SK-N-SH (cell line): ENCODE results near the gene COG8.

Experiments used
- FOXM1 ChIP-seq: IDR thresholded peaks from 2 replicates; pipeline ENCODE4 v1.4.0; 2012; ENCODE audit warnings: low read depth, mild to moderate bottlenecking
- JUND ChIP-seq: IDR thresholded peaks from 2 replicates; pipeline ENCODE4 v1.4.0; 2012
- POLR2AphosphoS5 ChIP-seq: IDR thresholded peaks from 2 replicates; pipeline ENCODE4 v1.6.1; 2012; ENCODE audit warnings: low read depth, low read length
- RAD21 ChIP-seq: IDR thresholded peaks from 2 replicates; pipeline ENCODE4 v1.6.1; 2012; ENCODE audit warnings: mild to moderate bottlenecking, low read length
- REST ChIP-seq: IDR thresholded peaks from 2 replicates; pipeline ENCODE4 v1.6.1; 2012; ENCODE audit warnings: mild to moderate bottlenecking, low read depth, low read length, moderate library complexity
- RFX5 ChIP-seq: IDR thresholded peaks from 2 replicates; pipeline ENCODE4 v1.6.1; 2012; ENCODE audit warnings: mild to moderate bottlenecking, improper control_type of control experiment, low read length
- TEAD4 ChIP-seq: IDR thresholded peaks from 2 replicates; pipeline ENCODE4 v1.4.0; 2012; ENCODE audit warnings: mild to moderate bottlenecking, borderline replicate concordance; ENCODE audit not compliant: insufficient read depth
- USF1 ChIP-seq: IDR thresholded peaks from 2 replicates; pipeline ENCODE4 v1.4.0; 2012; ENCODE audit warnings: low read depth, borderline replicate concordance
- TF ChIP-seq, protein P1 (sequence below): fragments of 200-600 bp; sonication (generic); IDR thresholded peaks from 2 replicates; pipeline ENCODE4 v1.6.1; 2017; ENCODE audit warnings: antibody characterized with exemption, mild to moderate bottlenecking, moderate library complexity
- TF ChIP-seq, protein P2 (sequence below): fragments of 150-350 bp; IDR thresholded peaks from 2 replicates; pipeline ENCODE4 v1.6.1; 2017; ENCODE audit warnings: antibody characterized with exemption, low read length, low read depth, borderline replicate concordance
- TF ChIP-seq, protein P3 (sequence below): IDR thresholded peaks from 2 replicates; pipeline ENCODE4 v1.4.0; 2012; ENCODE audit warnings: low read depth

GRCh38 chr16:69302301-69302700 lies 37.1 kb downstream of the COG8 start:
- TF ChIP-seq TEAD4, result no peak
- TF ChIP-seq, protein P1, sequence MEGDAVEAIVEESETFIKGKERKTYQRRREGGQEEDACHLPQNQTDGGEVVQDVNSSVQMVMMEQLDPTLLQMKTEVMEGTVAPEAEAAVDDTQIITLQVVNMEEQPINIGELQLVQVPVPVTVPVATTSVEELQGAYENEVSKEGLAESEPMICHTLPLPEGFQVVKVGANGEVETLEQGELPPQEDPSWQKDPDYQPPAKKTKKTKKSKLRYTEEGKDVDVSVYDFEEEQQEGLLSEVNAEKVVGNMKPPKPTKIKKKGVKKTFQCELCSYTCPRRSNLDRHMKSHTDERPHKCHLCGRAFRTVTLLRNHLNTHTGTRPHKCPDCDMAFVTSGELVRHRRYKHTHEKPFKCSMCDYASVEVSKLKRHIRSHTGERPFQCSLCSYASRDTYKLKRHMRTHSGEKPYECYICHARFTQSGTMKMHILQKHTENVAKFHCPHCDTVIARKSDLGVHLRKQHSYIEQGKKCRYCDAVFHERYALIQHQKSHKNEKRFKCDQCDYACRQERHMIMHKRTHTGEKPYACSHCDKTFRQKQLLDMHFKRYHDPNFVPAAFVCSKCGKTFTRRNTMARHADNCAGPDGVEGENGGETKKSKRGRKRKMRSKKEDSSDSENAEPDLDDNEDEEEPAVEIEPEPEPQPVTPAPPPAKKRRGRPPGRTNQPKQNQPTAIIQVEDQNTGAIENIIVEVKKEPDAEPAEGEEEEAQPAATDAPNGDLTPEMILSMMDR, result no peak
- TF ChIP-seq, protein P2, sequence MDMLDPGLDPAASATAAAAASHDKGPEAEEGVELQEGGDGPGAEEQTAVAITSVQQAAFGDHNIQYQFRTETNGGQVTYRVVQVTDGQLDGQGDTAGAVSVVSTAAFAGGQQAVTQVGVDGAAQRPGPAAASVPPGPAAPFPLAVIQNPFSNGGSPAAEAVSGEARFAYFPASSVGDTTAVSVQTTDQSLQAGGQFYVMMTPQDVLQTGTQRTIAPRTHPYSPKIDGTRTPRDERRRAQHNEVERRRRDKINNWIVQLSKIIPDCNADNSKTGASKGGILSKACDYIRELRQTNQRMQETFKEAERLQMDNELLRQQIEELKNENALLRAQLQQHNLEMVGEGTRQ, result no peak
- no peak for TF ChIP-seq USF1
- TF ChIP-seq JUND, result no peak
- no peak for TF ChIP-seq REST
- TF ChIP-seq RAD21, result no peak
- TF ChIP-seq, protein P3, sequence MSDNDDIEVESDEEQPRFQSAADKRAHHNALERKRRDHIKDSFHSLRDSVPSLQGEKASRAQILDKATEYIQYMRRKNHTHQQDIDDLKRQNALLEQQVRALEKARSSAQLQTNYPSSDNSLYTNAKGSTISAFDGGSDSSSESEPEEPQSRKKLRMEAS, result no peak
- no peak for TF ChIP-seq POLR2AphosphoS5
- TF ChIP-seq RFX5, result no peak
- no peak for TF ChIP-seq FOXM1
